Fibroblast of mammary gland (primary cell): ENCODE measurements around the gene SPRR2B.
"Not testable (repeated sequence)": the region's sequence is repeated elsewhere in the genome, so short reads cannot be mapped to it uniquely, and the experiment has no call there.

Source experiments
- DNase-seq: peaks from one replicate; pipeline ENCODE4 v3.0.0-alpha.2; 2010; ENCODE audit warnings: low read depth
- H3K4me3 ChIP-seq: 2 replicates; pipeline ENCODE4 v1.5.1; 2011; ENCODE audit warnings: low read depth, mild to moderate bottlenecking, low read length, moderate library complexity; ENCODE audit not compliant: control insufficient read depth
- TF ChIP-seq, protein P1 (sequence below): conservative IDR thresholded peaks from 2 replicates; pipeline ENCODE4 v1.5.1; 2011; ENCODE audit warnings: low read depth, low read length, inconsistent platforms; ENCODE audit not compliant: control insufficient read depth, insufficient read depth

SPRR2B gene

DNA sequence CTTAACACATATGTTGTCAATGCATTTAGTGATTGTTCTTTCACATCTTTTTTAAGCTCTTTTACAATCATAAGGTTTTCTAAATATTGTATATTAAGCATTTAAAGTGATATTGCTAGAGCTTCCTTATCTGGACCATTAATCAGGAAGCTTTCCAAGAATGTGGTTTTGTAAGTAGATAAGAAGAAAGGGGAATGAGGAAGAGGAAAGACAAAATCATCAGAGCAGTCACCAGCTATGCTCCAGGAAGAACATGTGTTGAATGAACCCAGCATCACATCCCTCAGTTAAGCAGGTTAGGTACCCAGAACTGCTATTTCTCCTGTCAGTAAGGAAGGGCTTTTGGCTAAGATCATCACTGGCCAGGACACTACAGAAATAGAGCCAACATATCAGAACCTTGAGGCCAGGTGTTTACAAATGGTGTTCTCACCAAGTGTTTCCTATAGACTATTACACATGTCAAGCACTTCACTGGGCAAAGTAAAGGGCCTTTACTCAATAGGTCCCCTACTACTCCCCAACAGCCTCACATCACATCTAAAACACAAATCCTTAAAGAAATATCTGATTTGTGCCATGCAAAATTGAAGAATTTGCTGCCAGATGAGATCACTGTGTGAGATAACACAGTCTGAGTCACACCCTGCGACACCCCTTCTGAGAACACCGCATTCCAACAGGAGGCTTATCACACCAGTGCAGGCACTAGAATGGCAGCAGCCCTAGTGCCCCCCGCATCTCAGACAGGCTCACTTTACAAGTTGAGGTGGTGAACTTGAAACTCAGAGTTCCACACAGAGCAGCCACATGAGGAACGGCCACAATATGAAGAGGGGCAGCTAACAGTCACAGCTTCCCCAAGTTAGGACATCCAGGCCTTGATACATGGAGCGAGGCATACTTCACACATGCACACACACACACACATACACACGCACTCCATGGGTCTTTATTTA, 12.3 kb downstream of the SPRR2B start:
- H3K4me3 ChIP-seq = no peak overlapping the region
- TF ChIP-seq, protein P1, sequence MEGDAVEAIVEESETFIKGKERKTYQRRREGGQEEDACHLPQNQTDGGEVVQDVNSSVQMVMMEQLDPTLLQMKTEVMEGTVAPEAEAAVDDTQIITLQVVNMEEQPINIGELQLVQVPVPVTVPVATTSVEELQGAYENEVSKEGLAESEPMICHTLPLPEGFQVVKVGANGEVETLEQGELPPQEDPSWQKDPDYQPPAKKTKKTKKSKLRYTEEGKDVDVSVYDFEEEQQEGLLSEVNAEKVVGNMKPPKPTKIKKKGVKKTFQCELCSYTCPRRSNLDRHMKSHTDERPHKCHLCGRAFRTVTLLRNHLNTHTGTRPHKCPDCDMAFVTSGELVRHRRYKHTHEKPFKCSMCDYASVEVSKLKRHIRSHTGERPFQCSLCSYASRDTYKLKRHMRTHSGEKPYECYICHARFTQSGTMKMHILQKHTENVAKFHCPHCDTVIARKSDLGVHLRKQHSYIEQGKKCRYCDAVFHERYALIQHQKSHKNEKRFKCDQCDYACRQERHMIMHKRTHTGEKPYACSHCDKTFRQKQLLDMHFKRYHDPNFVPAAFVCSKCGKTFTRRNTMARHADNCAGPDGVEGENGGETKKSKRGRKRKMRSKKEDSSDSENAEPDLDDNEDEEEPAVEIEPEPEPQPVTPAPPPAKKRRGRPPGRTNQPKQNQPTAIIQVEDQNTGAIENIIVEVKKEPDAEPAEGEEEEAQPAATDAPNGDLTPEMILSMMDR = no peak
- DNase-seq = no peak

DNA sequence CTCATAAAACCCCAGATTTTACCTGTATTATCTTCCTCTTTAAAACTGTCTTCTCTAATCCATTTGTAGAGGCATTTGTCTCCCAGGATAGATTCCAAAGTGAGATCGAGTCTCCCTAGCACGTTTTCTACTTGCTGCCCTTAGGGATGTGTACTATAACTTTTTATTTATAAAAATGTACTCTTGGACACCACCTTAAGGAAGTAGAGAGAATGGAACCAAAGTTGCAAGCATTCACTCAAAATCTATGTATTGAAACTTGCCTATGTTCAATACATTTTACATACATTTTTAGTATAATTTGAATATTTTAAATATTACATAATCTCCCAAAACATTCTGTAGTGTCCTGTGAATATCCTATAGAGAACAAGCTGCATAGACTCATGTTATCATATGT, 13.3 kb downstream of the SPRR2B start:
- DNase-seq = no peak
- no peak overlapping the region for H3K4me3 ChIP-seq
- TF ChIP-seq, protein P1 = no peak

DNA sequence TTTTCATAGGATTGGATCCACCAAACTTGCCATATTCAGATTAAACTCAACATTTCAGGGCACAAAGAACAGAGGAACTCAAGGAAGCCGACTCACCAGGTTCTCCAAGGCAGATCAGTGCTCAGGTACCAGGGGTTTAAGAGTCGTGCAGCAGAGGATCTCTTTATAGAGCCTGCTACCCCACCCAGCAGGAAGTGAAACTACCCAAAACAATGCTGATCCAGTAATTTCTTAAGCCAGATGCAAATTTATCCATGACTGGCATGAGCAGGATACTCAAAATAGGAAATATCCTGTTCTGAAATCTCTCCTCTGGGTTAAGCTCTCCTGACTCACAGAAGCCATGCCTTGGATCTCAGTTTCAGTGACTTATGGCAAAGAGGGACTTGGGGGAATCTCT, 14.0 kb downstream of the SPRR2B start, which contains the start of gene SPRR2A:
SPRR2A (minus strand) TSS at position 138 of the 400 bp plus-strand sequence. CDS start 777 bp downstream, outside the sequence.
- DNase-seq = no peak
- TF ChIP-seq, protein P1 = no peak
- H3K4me3 ChIP-seq = no peak within 1 kb of the TSS

DNA sequence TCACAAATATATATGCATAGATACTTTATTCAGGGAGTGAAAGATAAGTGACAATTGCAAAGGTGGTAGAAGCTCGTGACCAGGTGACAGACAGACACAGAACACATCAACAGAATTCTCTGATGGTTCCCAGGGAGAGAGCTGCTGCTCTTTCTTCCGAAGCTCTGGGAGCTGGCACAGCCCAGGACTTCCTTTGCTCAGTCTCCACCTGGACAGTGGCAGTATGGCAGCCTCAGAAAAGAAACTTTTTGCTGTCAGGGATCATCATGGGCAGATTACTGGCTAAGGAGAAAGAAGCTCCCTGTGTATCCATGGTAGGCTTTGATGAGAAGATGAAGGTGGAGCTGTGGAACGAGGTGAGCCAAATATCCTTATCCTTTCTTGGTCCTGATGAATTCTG, 15.3 kb downstream of the SPRR2B start:
- H3K4me3 ChIP-seq, DNase-seq: not testable (repeated sequence)

DNA sequence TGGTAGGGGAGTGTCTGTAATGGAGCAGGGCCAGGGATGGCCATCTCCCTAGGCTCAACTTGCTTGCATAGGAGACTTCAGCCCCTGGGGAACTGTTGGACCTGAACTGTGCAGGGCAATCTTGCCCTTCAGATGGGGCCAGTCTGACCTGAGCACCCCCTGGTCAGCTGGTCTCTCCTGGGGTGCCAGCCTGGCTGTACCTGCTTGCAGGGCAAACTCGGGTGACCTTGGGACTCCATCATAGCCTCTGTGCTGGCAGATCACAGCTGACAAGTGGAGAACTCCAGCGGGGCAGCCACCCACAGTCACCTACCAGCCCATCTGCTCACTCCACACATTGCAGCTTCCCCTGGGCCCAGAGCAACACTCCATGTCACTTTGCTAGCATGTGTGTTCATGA, 22.2 kb downstream of the SPRR2B start:
- no peak for DNase-seq
- no peak overlapping the region for H3K4me3 ChIP-seq
- TF ChIP-seq, protein P1 = no peak

DNA sequence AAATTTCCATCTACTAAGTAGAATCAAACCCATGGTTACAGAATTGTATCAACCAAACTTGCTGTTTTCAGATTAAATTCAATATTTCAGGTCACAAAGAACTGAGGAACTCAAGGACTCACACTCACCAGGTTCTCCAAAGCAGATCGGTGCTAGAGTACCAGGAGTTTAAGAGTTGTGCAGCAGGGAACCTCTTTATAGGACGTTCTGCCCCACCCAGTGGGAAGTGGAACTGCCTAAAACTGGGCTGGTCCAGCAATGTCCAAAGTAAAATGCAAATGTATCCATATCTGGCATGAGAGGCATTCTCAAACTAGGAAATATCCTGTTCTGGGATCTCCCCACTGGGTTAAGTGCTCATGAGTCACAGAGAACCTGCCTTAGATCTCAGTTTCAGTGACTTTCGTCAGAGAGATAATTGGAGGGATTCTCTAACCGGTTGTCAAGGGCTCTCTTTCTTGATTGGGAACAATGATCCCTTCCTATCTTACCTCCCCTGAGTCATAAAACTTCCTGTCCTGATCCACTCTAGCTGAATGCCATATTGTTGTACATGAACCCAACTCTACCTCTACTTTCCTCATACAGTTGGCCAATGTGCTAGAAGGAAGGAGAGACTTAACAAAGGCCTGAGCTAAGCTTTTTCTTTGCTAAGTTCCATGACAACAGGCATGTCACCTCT, 30.3 kb downstream of the SPRR2B start, which contains the start of gene SPRR2D:
SPRR2D (minus strand) TSS at position 171 of the 682 bp plus-strand sequence. CDS start 774 bp downstream, outside the sequence.
- DNase-seq = no peak
- H3K4me3 ChIP-seq = no peak within 1 kb of the TSS
- TF ChIP-seq, protein P1 = no peak

DNA sequence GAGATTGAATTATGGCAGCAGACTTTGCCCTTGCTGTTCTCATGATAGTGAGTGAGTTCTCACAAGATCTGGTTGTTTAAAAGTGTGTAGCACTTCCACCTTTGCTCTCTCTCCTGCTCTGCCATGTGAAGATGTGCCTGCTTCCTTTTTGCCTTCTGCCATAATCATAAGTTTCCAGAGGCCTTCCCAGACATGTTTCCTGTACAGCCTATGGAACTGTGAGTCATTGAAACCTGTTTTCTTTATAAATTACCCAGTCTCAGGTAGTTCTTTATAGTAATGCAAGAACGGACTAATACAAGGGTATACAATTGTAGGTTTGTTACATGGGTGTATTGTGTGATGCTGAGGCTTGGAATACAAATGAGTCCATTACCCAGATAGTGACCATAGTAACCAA, 36.2 kb downstream of the SPRR2B start:
- H3K4me3 ChIP-seq = no peak overlapping the region
- TF ChIP-seq, protein P1 = no peak
- DNase-seq = no peak
